ENCODE measurements around the gene METTL25B. TPM values are rescaled to one million over a fixed set of nuclear protein-coding genes. Genes with fewer than 3 reads are reported as not detected.

The METTL25B gene
- total and polyA plus RNA-seq, 10 of the 15 experiments (the other 5 are each of a cell fraction or from before 2014, with no cell fraction given) = 5.9 to 25.2 (median 13.5) TPM

DNA sequence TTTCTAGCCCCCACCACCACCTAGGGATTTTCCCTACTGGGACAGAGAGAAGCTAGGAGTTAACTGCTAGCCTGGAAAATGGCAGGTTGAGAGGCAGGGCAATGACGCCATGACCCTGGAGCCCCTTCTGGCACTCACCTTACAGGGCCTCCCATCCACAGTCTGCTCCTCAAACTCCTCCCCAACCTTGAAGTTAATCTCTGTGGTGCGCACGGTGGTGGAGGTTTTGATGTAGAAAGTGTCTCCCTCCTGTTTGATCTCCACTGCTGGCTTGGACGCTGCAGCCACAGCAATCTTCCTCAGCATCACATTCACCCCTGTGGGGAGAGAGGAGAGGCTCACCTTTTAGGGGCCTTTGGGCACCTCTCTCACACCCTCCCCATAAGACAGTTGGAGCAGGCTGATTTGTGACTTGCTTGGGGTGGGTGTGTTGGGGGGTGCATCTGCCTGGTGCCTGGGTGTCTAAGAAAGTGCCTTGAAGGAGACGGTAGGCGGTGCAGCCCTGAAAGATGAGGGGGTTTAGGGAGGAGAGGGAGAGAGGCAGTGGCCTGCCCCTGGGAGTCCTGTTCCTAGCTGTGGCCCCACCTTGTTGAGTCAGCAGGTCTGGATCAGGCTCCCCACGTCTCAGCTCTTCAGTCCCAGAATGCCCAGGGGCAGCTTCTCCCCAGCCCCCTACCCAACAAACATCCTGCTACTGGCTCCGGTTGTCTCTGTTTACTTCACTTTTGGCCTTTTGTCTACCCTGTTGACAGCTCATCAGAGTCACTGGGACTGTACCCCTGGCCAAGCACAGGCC is 27.3 kb upstream of the METTL25B start (continued):
- TF ChIP-seq, protein P1, sequence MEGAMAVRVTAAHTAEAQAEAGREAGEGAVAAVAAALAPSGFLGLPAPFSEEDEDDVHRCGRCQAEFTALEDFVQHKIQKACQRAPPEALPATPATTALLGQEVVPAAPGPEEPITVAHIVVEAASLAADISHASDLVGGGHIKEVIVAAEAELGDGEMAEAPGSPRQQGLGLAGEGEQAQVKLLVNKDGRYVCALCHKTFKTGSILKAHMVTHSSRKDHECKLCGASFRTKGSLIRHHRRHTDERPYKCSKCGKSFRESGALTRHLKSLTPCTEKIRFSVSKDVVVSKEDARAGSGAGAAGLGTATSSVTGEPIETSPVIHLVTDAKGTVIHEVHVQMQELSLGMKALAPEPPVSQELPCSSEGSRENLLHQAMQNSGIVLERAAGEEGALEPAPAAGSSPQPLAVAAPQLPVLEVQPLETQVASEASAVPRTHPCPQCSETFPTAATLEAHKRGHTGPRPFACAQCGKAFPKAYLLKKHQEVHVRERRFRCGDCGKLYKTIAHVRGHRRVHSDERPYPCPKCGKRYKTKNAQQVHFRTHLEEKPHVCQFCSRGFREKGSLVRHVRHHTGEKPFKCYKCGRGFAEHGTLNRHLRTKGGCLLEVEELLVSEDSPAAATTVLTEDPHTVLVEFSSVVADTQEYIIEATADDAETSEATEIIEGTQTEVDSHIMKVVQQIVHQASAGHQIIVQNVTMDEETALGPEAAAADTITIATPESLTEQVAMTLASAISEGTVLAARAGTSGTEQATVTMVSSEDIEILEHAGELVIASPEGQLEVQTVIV (IDR thresholded peaks at IDR 0.05; ENCODE audit: borderline replicate concordance, partially characterized antibody) = no peak
- TF ChIP-seq ZNF207 (IDR thresholded peaks at IDR 0.05; ENCODE audit: borderline replicate concordance) (no peak), RFX5 (IDR thresholded peaks at IDR 0.05; ENCODE audit: low read depth, low read length) (no peak), MYB (IDR thresholded peaks at IDR 0.05; ENCODE audit: borderline replicate concordance, low read depth, low read length) (no peak), SUZ12 (IDR thresholded peaks at IDR 0.05; ENCODE audit: unreplicated experiment) (no peak), SPI1 (IDR thresholded peaks at IDR 0.05; ENCODE audit: borderline replicate concordance, insufficient read depth, low read depth, low read length) (no peak), ETV6 (conservative IDR thresholded peaks at IDR 0.05 in 1 of 2, IDR thresholded peaks at IDR 0.05 in 1 of 2; ENCODE audit: borderline replicate concordance in 1 of 2, low read depth in 1 of 2) (no peak)
- TF ChIP-seq, protein P2, sequence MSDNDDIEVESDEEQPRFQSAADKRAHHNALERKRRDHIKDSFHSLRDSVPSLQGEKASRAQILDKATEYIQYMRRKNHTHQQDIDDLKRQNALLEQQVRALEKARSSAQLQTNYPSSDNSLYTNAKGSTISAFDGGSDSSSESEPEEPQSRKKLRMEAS (IDR thresholded peaks at IDR 0.05; ENCODE audit: low read depth, low read length) = no peak

All from GM12878 (cell line).